ENCODE data around the gene CCNL2.
"Not testable (repeated sequence)": the region's sequence is repeated elsewhere in the genome, so short reads cannot be mapped to it uniquely, and the experiment has no call there.

CCNL2 gene

GRCh38 chr1:1419363-1419812, 20.3 kb upstream of the CCNL2 start:
- no peak for DNase-seq

- DNase-seq: no peak
Observed at GRCh38 chr1:1418464-1419362, 19.6 kb upstream of the CCNL2 start.

- not testable (repeated sequence) for DNase-seq
Observed at GRCh38 chr1:1417825-1418463, 18.8 kb upstream of the CCNL2 start.

- not testable (repeated sequence) for DNase-seq
Observed at GRCh38 chr1:1417396-1417795, 18.3 kb upstream of the CCNL2 start.

GRCh38 chr1:1415751-1416150, 16.6 kb upstream of the CCNL2 start:
- DNase-seq: no peak

- DNase-seq: not testable (repeated sequence)
Observed at GRCh38 chr1:1412311-1412902, 13.3 kb upstream of the CCNL2 start.

GRCh38 chr1:1411626-1412025, 12.5 kb upstream of the CCNL2 start:
- DNase-seq: no peak

- not testable (repeated sequence) for DNase-seq
Observed at GRCh38 chr1:1410238-1410637, 11.1 kb upstream of the CCNL2 start.

GRCh38 chr1:1407636-1408318, 8.6 kb upstream of the CCNL2 start:
- DNase-seq: no peak

- DNase-seq: peak; percentile 22
Observed at GRCh38 chr1:1406821-1407635, 7.9 kb upstream of the CCNL2 start, which contains the start of gene MRPL20. TSS of gene MRPL20 (minus strand) at chr1:1407293. CDS start at chr1:1407217, 76 bp downstream.

- no peak for DNase-seq
Observed at GRCh38 chr1:1406101-1406820, 7.1 kb upstream of the CCNL2 start.

GRCh38 chr1:1403653-1404052, 4.5 kb upstream of the CCNL2 start:
- DNase-seq: no peak

GRCh38 chr1:1402901-1403392, 3.8 kb upstream of the CCNL2 start:
- DNase-seq: not testable (repeated sequence)

- no peak for DNase-seq
Observed at GRCh38 chr1:1402072-1402900, 3.2 kb upstream of the CCNL2 start.

GRCh38 chr1:1401457-1402010, 2.4 kb upstream of the CCNL2 start:
- no peak for DNase-seq

- no peak for DNase-seq
Observed at GRCh38 chr1:1400576-1401456, 1.7 kb upstream of the CCNL2 start.

GRCh38 chr1:1399872-1400575, 889 bp upstream of the CCNL2 start:
- no peak for DNase-seq

GRCh38 chr1:1398677-1399186, 403 bp downstream of the CCNL2 start:
- no peak for DNase-seq

Data from NCI-H748 treated with DMSO at 0.1 percent for 48 hours (cell line).